ENCODE results near the gene SRRM3. TPM values are rescaled to one million over a fixed set of nuclear protein-coding genes. Genes with fewer than 3 reads are reported as not detected.
"Not testable (repeated sequence)": the region's sequence is repeated elsewhere in the genome, so short reads cannot be mapped to it uniquely, and the experiment has no call there.

SRRM3 gene
- total and polyA plus RNA-seq, 10 donors: 0.23 to 1.6 (median 0.93) TPM; not detected in 1

DNA sequence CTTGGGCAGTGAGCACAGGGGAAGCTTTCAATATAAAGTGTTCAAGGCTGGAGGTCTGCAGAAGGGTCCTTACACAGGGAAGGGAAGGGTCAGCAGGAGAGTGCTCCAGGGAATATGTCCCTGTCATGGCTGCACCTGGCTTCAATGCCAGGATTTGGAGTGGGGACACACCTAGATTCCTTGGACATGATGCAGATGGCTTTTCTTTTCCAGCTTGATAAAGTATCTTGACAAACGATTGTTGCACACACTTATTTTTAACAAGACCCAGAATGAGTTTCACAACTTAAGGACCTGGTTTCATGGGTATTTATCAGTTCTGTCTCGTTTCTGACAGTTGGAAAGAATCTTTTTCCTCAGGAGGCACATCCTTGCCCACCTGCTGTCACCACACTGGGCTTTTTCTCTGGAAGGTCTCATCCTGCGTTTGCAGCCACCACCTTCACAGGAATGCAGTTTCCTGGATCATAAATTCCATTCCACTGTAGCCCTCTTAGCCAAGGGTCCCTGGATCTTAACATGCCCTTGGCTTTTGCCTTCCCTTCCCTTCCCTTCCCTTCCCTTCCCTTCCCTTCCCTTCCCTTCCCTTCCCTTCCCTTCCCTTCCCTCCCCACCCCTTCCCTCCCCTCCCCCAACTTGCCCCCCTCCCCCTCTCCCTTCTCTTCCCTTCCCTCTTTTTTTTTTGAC is 21.7 kb downstream of the SRRM3 start:
- no peak overlapping the region for H3K27ac ChIP-seq
- H3K36me3 ChIP-seq: no peaks in the 10 kb centered on the region
- no peak for TF ChIP-seq POLR2AphosphoS5 (IDR thresholded peaks at IDR 0.05)
- no peak for TF ChIP-seq CTCF (IDR thresholded peaks at IDR 0.05 in 8 of 11, conservative IDR thresholded peaks at IDR 0.05 in 3 of 11)
- TF ChIP-seq POLR2A (IDR thresholded peaks at IDR 0.05): no peak
- WGBS, 5 donors: 22 to 32% (median 24%) methylated on average over 3 of the region's 3 CpGs
- H3K27me3 ChIP-seq (replicated peaks in 1 of 7): peaks cover 0 to 89% (median 22%) of the 10 kb centered on the region in 7 donors
- no peak for DNase-seq
- intact Hi-C loops (cut with DNase I; ENCODE audit: low total_unique reads): no loop called here
- no peaks in the 10 kb centered on the region for H3K4me1 ChIP-seq
- no peaks in the 10 kb centered on the region for H3K9me3 ChIP-seq
- H3K4me3 ChIP-seq: no peak overlapping the region

- 36 to 42% (median 38%) methylated on average over 11 of the region's 11 CpGs for WGBS, 5 donors
- no peak for TF ChIP-seq CTCF (IDR thresholded peaks at IDR 0.05 in 8 of 11, conservative IDR thresholded peaks at IDR 0.05 in 3 of 11)
- TF ChIP-seq POLR2A (IDR thresholded peaks at IDR 0.05): no peak
- TF ChIP-seq POLR2AphosphoS5 (IDR thresholded peaks at IDR 0.05): no peak
These were observed 23.0 kb downstream of the SRRM3 start for GRCh38 chr7:76224695-76225094.

DNA sequence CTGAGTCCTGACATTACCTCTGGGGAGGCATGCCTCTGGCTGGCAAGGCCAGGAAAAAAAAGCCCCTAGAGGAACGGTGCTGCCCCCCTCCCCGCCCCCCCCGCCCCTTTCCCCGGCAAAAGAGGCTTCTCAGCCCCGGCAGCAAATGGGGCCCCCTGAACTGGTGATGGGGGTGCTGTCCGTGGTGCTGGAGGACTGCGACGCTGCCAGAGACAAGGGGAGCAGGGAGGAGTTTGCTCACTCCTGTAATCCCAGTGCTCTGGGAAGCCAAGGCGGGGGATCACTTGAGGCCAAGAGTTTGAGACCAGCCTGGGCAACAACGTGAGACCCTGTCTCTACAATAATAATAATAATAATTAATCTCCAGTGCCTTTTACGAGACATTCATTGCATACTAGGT is 23.7 kb downstream of the SRRM3 start:
- 12 to 15% (median 13%) methylated on average over 7 to 11 of the region's 11 CpGs for WGBS, 5 donors
- Histone ChIP-seq H3K4me1 (no peaks in the 10 kb centered on the region), H3K27ac (no peak overlapping the region), H3K4me3 (no peak overlapping the region), H3K36me3 (no peaks in the 10 kb centered on the region), H3K27me3 (replicated peaks in 1 of 7) (peaks cover 0 to 89% (median 22%) of the 10 kb centered on the region in 7 donors), H3K9me3 (no peaks in the 10 kb centered on the region)
- TF ChIP-seq POLR2A (IDR thresholded peaks at IDR 0.05) (no peak), CTCF (IDR thresholded peaks at IDR 0.05 in 8 of 11, conservative IDR thresholded peaks at IDR 0.05 in 3 of 11) (no peak), POLR2AphosphoS5 (IDR thresholded peaks at IDR 0.05) (no peak)
- no peak for DNase-seq
- intact Hi-C loops (cut with DNase I; ENCODE audit: low total_unique reads): no loop called here

More at GRCh38 chr7:76224695-76225094, 23.0 kb downstream of the SRRM3 start:
- intact Hi-C loops (cut with DNase I; ENCODE audit: low total_unique reads): no loop called here
- H3K4me3 ChIP-seq: no peak overlapping the region
- H3K9me3 ChIP-seq: no peaks in the 10 kb centered on the region
- H3K27me3 ChIP-seq (replicated peaks in 1 of 7): peaks cover 0 to 89% (median 22%) of the 10 kb centered on the region in 7 donors
- no peak for DNase-seq
- no peaks in the 10 kb centered on the region for H3K4me1 ChIP-seq
- H3K27ac ChIP-seq: no peak overlapping the region
- H3K36me3 ChIP-seq: no peaks in the 10 kb centered on the region

- DNase-seq: no peak
- no peak overlapping the region for H3K4me3 ChIP-seq
- TF ChIP-seq POLR2AphosphoS5 (IDR thresholded peaks at IDR 0.05) (no peak), CTCF (IDR thresholded peaks at IDR 0.05 in 8 of 11, conservative IDR thresholded peaks at IDR 0.05 in 3 of 11) (no peak)
- H3K4me1 ChIP-seq: no peaks in the 10 kb centered on the region
- 59 to 71% (median 68%) methylated on average over 2 of the region's 2 CpGs for WGBS, 5 donors
- no peaks in the 10 kb centered on the region for H3K36me3 ChIP-seq
- H3K9me3 ChIP-seq: no peaks in the 10 kb centered on the region
- intact Hi-C loops (cut with DNase I; ENCODE audit: low total_unique reads): no loop called here
- no peak overlapping the region for H3K27ac ChIP-seq
- H3K27me3 ChIP-seq (replicated peaks in 1 of 7): peaks cover 0 to 89% (median 22%) of the 10 kb centered on the region in 7 donors
These were observed 24.3 kb downstream of the SRRM3 start for GRCh38 chr7:76225951-76226350.

DNA sequence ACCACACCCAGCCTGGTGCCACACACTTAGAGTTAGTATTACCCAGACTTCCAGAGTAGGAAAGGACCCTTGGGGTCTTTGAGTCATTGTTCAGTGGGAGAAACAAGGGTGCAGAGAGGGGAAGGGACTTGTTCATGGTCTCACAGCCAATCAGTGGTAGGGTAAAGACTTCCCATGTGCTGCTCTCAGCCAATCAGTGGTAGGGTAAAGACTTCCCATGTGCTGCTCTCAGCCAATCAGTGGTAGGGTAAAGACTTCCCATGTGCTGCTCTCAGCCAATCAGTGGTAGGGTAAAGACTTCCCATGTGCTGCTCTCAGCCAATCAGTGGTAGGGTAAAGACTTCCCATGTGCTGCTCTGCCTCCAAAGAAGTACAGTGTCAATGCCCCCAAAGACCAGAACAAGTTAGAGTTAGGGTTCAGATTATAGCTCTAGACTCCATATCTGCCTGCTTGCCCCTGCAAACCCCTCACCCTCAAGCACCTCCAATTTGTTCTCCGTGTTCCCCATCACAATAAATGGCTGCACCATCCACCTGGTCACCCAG is 25.3 kb downstream of the SRRM3 start:
- H3K4me3 ChIP-seq; H3K9me3 ChIP-seq; H3K27ac ChIP-seq; intact Hi-C loops (cut with DNase I; ENCODE audit: low total_unique reads); H3K36me3 ChIP-seq; H3K4me1 ChIP-seq; DNase-seq: not testable (repeated sequence)
- WGBS, 5 donors: 65 to 100% (median 82%) methylated on average over 1 of the region's 1 CpG
- H3K27me3 ChIP-seq (replicated peaks in 1 of 7): peaks cover 0 to 96% (median 31%) of the 10 kb centered on the region in 7 donors
